ENCODE data around the gene CCDC63.

DNA sequence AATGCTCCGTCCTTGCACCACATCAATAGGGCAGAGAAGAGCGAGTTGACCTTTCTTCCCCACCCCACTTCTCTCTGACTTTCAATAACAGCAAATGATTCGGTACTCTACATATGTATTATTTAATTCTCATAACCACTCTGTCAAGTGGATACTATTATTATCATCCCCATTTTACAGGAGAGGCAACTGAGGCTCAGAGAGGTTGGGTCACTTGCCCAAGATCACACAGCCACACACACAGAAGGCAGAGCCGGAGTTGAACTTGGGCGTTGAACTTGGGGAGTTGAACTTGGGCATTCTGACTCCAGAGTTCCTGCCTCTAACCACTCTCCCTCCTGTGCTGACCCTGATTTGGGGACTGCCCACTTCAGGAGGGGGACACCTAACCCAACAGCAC, 72.9 kb downstream of the CCDC63 start:
- no peak for TF ChIP-seq POLR2A (IDR thresholded peaks at IDR 0.05)
- no peak for TF ChIP-seq CTCF (IDR thresholded peaks at IDR 0.05)
